Stimulated activated CD8-positive, alpha-beta memory T cell treated with anti-CD3 and anti-CD28 coated beads, Interleukin-15, amount 100 ng/mL, for 4 hours (primary cell): ENCODE data around the gene DOK7.

ENCODE experiments used
- DNase-seq, 2 donors: peaks; one replicate each; pipeline ENCODE4 v3.0.0-alpha.2; 2020; ENCODE audit warnings: low read depth in 2 of 2

Gene DOK7

GRCh38 chr4:3462790-3463415, at the start of gene DOK7:
TSS of gene DOK7 (plus strand) at chr4:3463306. CDS start at chr4:3463376, 70 bp downstream.
- no peak for DNase-seq

- DNase-seq, result no peak
These were observed 49.3 kb upstream of the DOK7 start for GRCh38 chr4:3413675-3414420.

GRCh38 chr4:3414421-3415279, 48.5 kb upstream of the DOK7 start:
- DNase-seq, result no peak

- no peak for DNase-seq
These were observed 47.5 kb upstream of the DOK7 start for GRCh38 chr4:3415471-3416141.

- DNase-seq, result no peak
These were observed 46.8 kb upstream of the DOK7 start for GRCh38 chr4:3416270-3416669.

- DNase-seq, result no peak
These were observed 46.3 kb upstream of the DOK7 start for GRCh38 chr4:3416821-3417221.

GRCh38 chr4:3417448-3417847, 45.7 kb upstream of the DOK7 start:
- DNase-seq, result no peak

GRCh38 chr4:3418029-3418762, 44.9 kb upstream of the DOK7 start:
- DNase-seq, result no peak

GRCh38 chr4:3419836-3420605, 43.1 kb upstream of the DOK7 start:
- no peak for DNase-seq

- DNase-seq, result no peak
These were observed 42.5 kb upstream of the DOK7 start for GRCh38 chr4:3420606-3420955.

GRCh38 chr4:3420956-3421355, 42.1 kb upstream of the DOK7 start:
- no peak for DNase-seq

- DNase-seq, result no peak
These were observed 41.6 kb upstream of the DOK7 start for GRCh38 chr4:3421470-3421869.

- no peak for DNase-seq
These were observed 40.8 kb upstream of the DOK7 start for GRCh38 chr4:3422241-3422801.

- DNase-seq, result no peak
These were observed 40.3 kb upstream of the DOK7 start for GRCh38 chr4:3422808-3423297.

GRCh38 chr4:3423406-3423805, 39.7 kb upstream of the DOK7 start:
- no peak for DNase-seq

- DNase-seq, result no peak
These were observed 39.2 kb upstream of the DOK7 start for GRCh38 chr4:3423952-3424351.

- DNase-seq, result no peak
These were observed 38.5 kb upstream of the DOK7 start for GRCh38 chr4:3424522-3425095.

- DNase-seq, result no peak
These were observed 36.5 kb upstream of the DOK7 start for GRCh38 chr4:3426465-3427133.

- no peak for DNase-seq
These were observed 36.0 kb upstream of the DOK7 start for GRCh38 chr4:3427134-3427476.
